HepG2 (cell line): ENCODE measurements around the gene ZBTB17. TPM values are rescaled to one million over a fixed set of nuclear protein-coding genes. Genes with fewer than 3 reads are reported as not detected.
A peak's percentile ranks its signal among the peaks of the same experiment; 100 is the strongest.

ENCODE experiments used
- ATAC-seq: fragments of 200-7000 bp; cut with Tn5 transposase; 3 replicates; pipeline ENCODE4 v1.9.1; 2020; ENCODE audit warnings: mild to moderate bottlenecking, moderate library complexity
- BruUV-seq: library from RNA; stranded (reverse); fragments of 400-500 nt; replicated peaks from 2 replicates; lab custom pipeline; 2021; lab: Mats Ljungman, UMichigan
- CTCF ChIA-PET: fragments of 300-600 bp; formaldehyde crosslinking; extraction: SDS; loops from one replicate; lab custom pipeline; 2021; ENCODE audit warnings: low total read pairs, inconsistent platforms, low intra/inter-chr PET ratio; lab: Yijun Ruan, JAX
- POLR2A ChIA-PET: fragments of 350-600 bp; sonication (Branson Sonifier 250); formaldehyde crosslinking; loops from one replicate; lab custom pipeline; 2020; ENCODE audit warnings: antibody characterized with exemption, inconsistent platforms; lab: Yijun Ruan, JAX
- DNase-seq: peaks from one replicate; pipeline ENCODE4 v3.0.0-alpha.2; 2015; ENCODE audit warnings: low spot score
- FAIRE-seq: peaks from 3 replicates; lab custom pipeline; 2011; peaks lifted over from hg19 to GRCh38; lab: Jason Lieb, UNC
- H2AFZ ChIP-seq: one replicate; pipeline ENCODE4 v1.6.1; 2011; ENCODE audit warnings: low read length, inconsistent platforms
- H3K27ac ChIP-seq: fragments of 300-600 bp; 3 replicates; pipeline ENCODE4 v1.8.0; 2011; ENCODE audit warnings: mixed run types, mild to moderate bottlenecking, mixed read lengths, low read length, inconsistent platforms; ENCODE audit not compliant: insufficient read depth; ENCODE audit errors: extremely low read length
- H3K27me3 ChIP-seq, 2 experiments: fragments of 200-600 bp in 1 of 2; 2 replicates in 1 of 2; 3 replicates in 1 of 2; pipeline versions ENCODE4 v1.6.0 to v1.8.0; 2011; ENCODE audit warnings: low read length in 2 of 2, mild to moderate bottlenecking in 2 of 2, moderate library complexity in 2 of 2, inconsistent platforms in 1 of 2; ENCODE audit not compliant: insufficient read depth in 2 of 2, control insufficient read depth in 1 of 2
- H3K36me3 ChIP-seq, 2 experiments: fragments of 200-600 bp in 1 of 2; replicated peaks in 1 of 2; 2 replicates in 1 of 2; 3 replicates in 1 of 2; pipeline versions ENCODE4 v1.5.1 to v1.8.0; 2011; ENCODE audit warnings: low read length in 2 of 2, inconsistent platforms in 1 of 2; ENCODE audit not compliant: insufficient read depth in 2 of 2, control insufficient read depth in 1 of 2
- H3K4me1 ChIP-seq: 2 replicates; pipeline ENCODE4 v1.5.1; 2012; ENCODE audit warnings: low read length, inconsistent platforms; ENCODE audit not compliant: insufficient read depth
- H3K4me2 ChIP-seq: 2 replicates; pipeline ENCODE4 v1.6.0; 2011; ENCODE audit warnings: low read depth, low read length, inconsistent platforms
- H3K4me3 ChIP-seq, 3 experiments: fragments of 200-600 bp in 1 of 3; sonication (generic), shearing (Covaris generic) in 1 of 3; replicated peaks in 1 of 3; 2 replicates each; pipeline ENCODE4 v1.5.1; 2011 to 2016; ENCODE audit warnings: low read length in 3 of 3, inconsistent platforms in 2 of 3, low read depth in 2 of 3, mild to moderate bottlenecking in 2 of 3, control low read depth in 1 of 3, mixed read lengths in 1 of 3; ENCODE audit not compliant: insufficient read depth in 1 of 3
- H3K79me2 ChIP-seq: one replicate; pipeline ENCODE4 v1.6.1; 2011; ENCODE audit warnings: low read length, inconsistent platforms; ENCODE audit not compliant: insufficient read depth
- H3K9ac ChIP-seq: 2 replicates; pipeline ENCODE4 v1.6.0; 2011; ENCODE audit warnings: mild to moderate bottlenecking, low read depth, low read length, inconsistent platforms; ENCODE audit not compliant: insufficient read depth
- H3K9me3 ChIP-seq: 2 replicates; pipeline ENCODE4 v1.5.1; 2012; ENCODE audit warnings: mild to moderate bottlenecking, low read length
- H4K20me1 ChIP-seq: 2 replicates; pipeline ENCODE4 v1.6.0; 2011; ENCODE audit warnings: inconsistent platforms, mild to moderate bottlenecking, low read length, moderate library complexity; ENCODE audit not compliant: insufficient read depth
- CBX2 ChIP-seq, 2 experiments: fragments of 200-600 bp in 1 of 2; sonication (generic); formaldehyde crosslinking in 1 of 2; IDR thresholded peaks; 2 replicates each; pipeline versions ENCODE4 v1.7.0 to v1.8.1; 2018 to 2022; ENCODE audit warnings: low read depth in 2 of 2, low read length in 1 of 2, mild to moderate bottlenecking in 1 of 2, missing genetic modification reagents in 1 of 2
- CEBPB ChIP-seq: IDR thresholded peaks from 2 replicates; pipeline ENCODE4 v1.6.1; 2011; ENCODE audit warnings: low read depth, low read length, improper control_type of control experiment, borderline replicate concordance
- HOXA5 ChIP-seq: sonication (generic); formaldehyde crosslinking; IDR thresholded peaks from 2 replicates; pipeline ENCODE4 v1.4.0; 2020; ENCODE audit warnings: missing genetic modification reagents
- SRSF9 ChIP-seq: fragments of 200-400 bp; formaldehyde crosslinking; IDR thresholded peaks from 2 replicates; pipeline ENCODE4 v1.6.1; 2018; ENCODE audit warnings: borderline replicate concordance, mild to moderate bottlenecking, low read depth, low read length; ENCODE audit not compliant: insufficient read depth, poor library complexity, severe bottlenecking
- XBP1 ChIP-seq: sonication (generic); formaldehyde crosslinking; IDR thresholded peaks from 2 replicates; pipeline ENCODE4 v1.5.0; 2020; ENCODE audit warnings: missing genetic modification reagents
- ZBTB21 ChIP-seq: sonication (generic); formaldehyde crosslinking; IDR thresholded peaks from 2 replicates; pipeline ENCODE4 v1.4.0; 2020; ENCODE audit warnings: missing genetic modification reagents
- ZNF20 ChIP-seq: sonication (generic); formaldehyde crosslinking; IDR thresholded peaks from 2 replicates; pipeline ENCODE4 v1.4.0; 2020; ENCODE audit warnings: mild to moderate bottlenecking, moderate library complexity, missing genetic modification reagents
- ZNF230 ChIP-seq: sonication (generic); formaldehyde crosslinking; IDR thresholded peaks from 2 replicates; pipeline ENCODE4 v1.4.0; 2020; ENCODE audit warnings: mild to moderate bottlenecking, missing genetic modification reagents
- ZNF598 ChIP-seq: sonication (generic); formaldehyde crosslinking; IDR thresholded peaks from 2 replicates; pipeline ENCODE4 v1.5.1; 2020; ENCODE audit warnings: mild to moderate bottlenecking, missing genetic modification reagents, borderline replicate concordance
- WGBS: methylation state at CpG from one replicate; pipeline ENCODE4 v1.1.6; 2017; ENCODE audit warnings: low lambda C conversion rate; 5-methylcytosine and 5-hydroxymethylcytosine counted together
- in situ Hi-C: cut with HindIII; loops from 2 replicates; pipeline ENCODE4 v1.10.0; 2017; ENCODE audit warnings: low pct_unique_long_range_greater_than_20kb; ENCODE audit not compliant: extremely low pct_ligation_motif_present
- intact Hi-C: fragments of 100-400 bp; cut with micrococcal nuclease; formaldehyde crosslinking; loops from one replicate; pipeline ENCODE4 v1.10.0; 2022; ENCODE audit not compliant: unreplicated experiment
- polyA plus RNA-seq, 8 experiments: library from polyadenylated mRNA; depleted of rRNA in 3 of 8; stranded (reverse) in 7 of 8; unstranded in 1 of 8; fragments of >200 nt; fragmentation: Illumina TruSeq in 4 of 8; extraction: Trizol in 4 of 8; gene quantifications; 2 replicates each; pipeline versions ENCODE4 v1.2.1 to v1.2.3, GENCODE V29; 2011 to 2016; ENCODE audit warnings: low read depth in 4 of 8, missing spikeins in 1 of 8, mixed read lengths in 1 of 8; ENCODE audit not compliant: insufficient read depth in 1 of 8
- total RNA-seq, 5 experiments: library from RNA; depleted of rRNA; stranded (reverse); fragments of >200 nt; fragmentation: Illumina TruSeq; extraction: Trizol; gene quantifications; 2 replicates each; pipeline ENCODE4 v1.2.3, GENCODE V29; 2016; ENCODE audit warnings: low read depth in 1 of 5
- TF ChIP-seq, protein P1 (sequence below): sonication (generic); formaldehyde crosslinking; IDR thresholded peaks from 2 replicates; pipeline ENCODE4 v1.8.0; 2022; ENCODE audit warnings: missing genetic modification reagents, mild to moderate bottlenecking, inconsistent platforms, borderline replicate concordance
- TF ChIP-seq, protein P2 (sequence below): IDR thresholded peaks from 2 replicates; pipeline ENCODE4 v1.4.0; 2020; ENCODE audit warnings: mild to moderate bottlenecking, missing genetic modification reagents
- TF ChIP-seq, protein P3 (sequence below): IDR thresholded peaks from 2 replicates; pipeline ENCODE4 v1.6.1; 2016; ENCODE audit warnings: missing biosample characterization, missing genetic modification reagents, low read depth

The ZBTB17 gene
- total and polyA plus RNA-seq, 2 of the 13 experiments (the other 11 are each of a cell fraction or from before 2014, with no cell fraction given) = 16.7 to 17.0 TPM

GRCh38 chr1:16006010-16006409 lies 30.1 kb upstream of the ZBTB17 start:
- TF ChIP-seq HOXA5 (CRISPR knock-in tag) = no peak
- TF ChIP-seq, protein P1, sequence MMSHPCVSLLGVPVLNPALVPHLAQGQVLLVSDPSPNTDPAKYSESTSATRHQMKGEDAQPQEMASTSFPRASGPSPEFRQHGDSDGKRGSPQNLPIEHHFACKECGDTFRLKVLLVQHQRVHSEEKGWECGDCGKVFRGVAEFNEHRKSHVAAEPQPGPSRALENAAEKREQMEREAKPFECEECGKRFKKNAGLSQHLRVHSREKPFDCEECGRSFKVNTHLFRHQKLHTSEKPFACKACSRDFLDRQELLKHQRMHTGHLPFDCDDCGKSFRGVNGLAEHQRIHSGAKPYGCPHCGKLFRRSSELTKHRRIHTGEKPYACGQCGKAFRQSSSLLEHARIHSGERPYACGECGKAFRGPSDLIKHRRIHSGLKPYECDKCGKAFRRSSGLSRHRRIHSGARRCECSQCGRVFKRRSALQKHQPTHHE (CRISPR knock-in tag) = no peak
- no peak for TF ChIP-seq SRSF9
- TF ChIP-seq ZNF20 = no peak
- no peak for TF ChIP-seq XBP1 (CRISPR knock-in tag)
- TF ChIP-seq CBX2 (IDR thresholded peaks at IDR 0.05; ENCODE audit: low read depth, low read length) = no peak
- no peak for TF ChIP-seq CBX2 (CRISPR knock-in tag; IDR thresholded peaks at IDR 0.05; ENCODE audit: low read depth)
- no peak for TF ChIP-seq ZNF230
- TF ChIP-seq, protein P2, sequence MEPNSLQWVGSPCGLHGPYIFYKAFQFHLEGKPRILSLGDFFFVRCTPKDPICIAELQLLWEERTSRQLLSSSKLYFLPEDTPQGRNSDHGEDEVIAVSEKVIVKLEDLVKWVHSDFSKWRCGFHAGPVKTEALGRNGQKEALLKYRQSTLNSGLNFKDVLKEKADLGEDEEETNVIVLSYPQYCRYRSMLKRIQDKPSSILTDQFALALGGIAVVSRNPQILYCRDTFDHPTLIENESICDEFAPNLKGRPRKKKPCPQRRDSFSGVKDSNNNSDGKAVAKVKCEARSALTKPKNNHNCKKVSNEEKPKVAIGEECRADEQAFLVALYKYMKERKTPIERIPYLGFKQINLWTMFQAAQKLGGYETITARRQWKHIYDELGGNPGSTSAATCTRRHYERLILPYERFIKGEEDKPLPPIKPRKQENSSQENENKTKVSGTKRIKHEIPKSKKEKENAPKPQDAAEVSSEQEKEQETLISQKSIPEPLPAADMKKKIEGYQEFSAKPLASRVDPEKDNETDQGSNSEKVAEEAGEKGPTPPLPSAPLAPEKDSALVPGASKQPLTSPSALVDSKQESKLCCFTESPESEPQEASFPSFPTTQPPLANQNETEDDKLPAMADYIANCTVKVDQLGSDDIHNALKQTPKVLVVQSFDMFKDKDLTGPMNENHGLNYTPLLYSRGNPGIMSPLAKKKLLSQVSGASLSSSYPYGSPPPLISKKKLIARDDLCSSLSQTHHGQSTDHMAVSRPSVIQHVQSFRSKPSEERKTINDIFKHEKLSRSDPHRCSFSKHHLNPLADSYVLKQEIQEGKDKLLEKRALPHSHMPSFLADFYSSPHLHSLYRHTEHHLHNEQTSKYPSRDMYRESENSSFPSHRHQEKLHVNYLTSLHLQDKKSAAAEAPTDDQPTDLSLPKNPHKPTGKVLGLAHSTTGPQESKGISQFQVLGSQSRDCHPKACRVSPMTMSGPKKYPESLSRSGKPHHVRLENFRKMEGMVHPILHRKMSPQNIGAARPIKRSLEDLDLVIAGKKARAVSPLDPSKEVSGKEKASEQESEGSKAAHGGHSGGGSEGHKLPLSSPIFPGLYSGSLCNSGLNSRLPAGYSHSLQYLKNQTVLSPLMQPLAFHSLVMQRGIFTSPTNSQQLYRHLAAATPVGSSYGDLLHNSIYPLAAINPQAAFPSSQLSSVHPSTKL (CRISPR knock-in tag) = no peak
- no peak for TF ChIP-seq ZNF598 (CRISPR knock-in tag)
- TF ChIP-seq, protein P3, sequence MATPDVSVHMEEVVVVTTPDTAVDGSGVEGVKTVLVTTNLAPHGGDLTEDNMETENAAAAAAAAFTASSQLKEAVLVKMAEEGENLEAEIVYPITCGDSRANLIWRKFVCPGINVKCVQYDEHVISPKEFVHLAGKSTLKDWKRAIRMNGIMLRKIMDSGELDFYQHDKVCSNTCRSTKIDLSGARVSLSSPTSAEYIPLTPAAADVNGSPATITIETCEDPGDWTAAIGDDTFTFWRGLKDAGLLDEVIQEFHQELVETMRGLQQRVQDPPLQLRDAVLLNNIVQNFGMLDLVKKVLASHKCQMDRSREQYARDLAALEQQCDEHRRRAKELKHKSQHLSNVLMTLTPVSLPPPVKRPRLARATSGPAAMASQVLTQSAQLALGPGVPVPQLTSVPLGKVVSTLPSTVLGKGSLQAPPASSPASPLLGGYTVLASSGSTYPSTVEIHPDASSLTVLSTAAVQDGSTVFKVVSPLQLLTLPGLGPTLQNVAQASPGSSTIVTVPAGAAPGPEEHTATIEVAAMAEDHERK (CRISPR knock-in tag) = no peak
- TF ChIP-seq ZBTB21 = no peak
- no peak for TF ChIP-seq CEBPB
- H3K9me3 ChIP-seq = no peaks in the 10 kb centered on the region
- H3K9ac ChIP-seq = peak overlapping the region; percentile 8; the same call in 1 of the 2 replicates
- DNase-seq = no peak
- peaks cover 20% of the 10 kb centered on the region; the same call in 1 of the 2 replicates for H4K20me1 ChIP-seq
- no TSS peak for BruUV-seq
- H3K4me3 ChIP-seq = no peak overlapping the region
- H3K79me2 ChIP-seq = peaks cover 10% of the 10 kb centered on the region
- H3K4me2 ChIP-seq = peak overlapping the region; percentile 90; the same call in 1 of the 2 replicates
- H3K27me3 ChIP-seq = no peaks in the 10 kb centered on the region
- H3K4me1 ChIP-seq = peaks cover 58% of the 10 kb centered on the region
- intact Hi-C loops = no loop called here
- no peak overlapping the region for H2AFZ ChIP-seq
- H3K36me3 ChIP-seq = peaks cover 0 to 18% of the 10 kb centered on the region in 2 experiments
- CTCF ChIA-PET = no interaction called here
- in situ Hi-C loops = no loop called here
- FAIRE-seq = no peak
- no peak overlapping the region for H3K27ac ChIP-seq
- no peak for ATAC-seq
- POLR2A ChIA-PET = no interaction called here
- 89% methylated on average over 5 of the region's 11 CpGs for WGBS
